Adrenal gland (tissue), 12 donors: ENCODE measurements around the gene HOXB2. TPM values are rescaled to one million over a fixed set of nuclear protein-coding genes. Genes with fewer than 3 reads are reported as not detected.
A peak's percentile ranks its signal among the peaks of the same experiment; 100 is the strongest.

Experiments
- DNase-seq, 7 donors: peaks; one replicate each; pipeline ENCODE4 v3.0.0-alpha.2; 2019 to 2020
- H3K27ac ChIP-seq, 5 donors: fragments of 200-600 bp; sonication (generic) in 4 of 5; 1 replicate in 3 of 5; 2 replicates in 2 of 5; pipeline versions ENCODE4 v1.5.1 to v1.8.0; 2016 to 2020; ENCODE audit warnings: mild to moderate bottlenecking in 1 of 5
- H3K27me3 ChIP-seq: fragments of 200-600 bp; 2 replicates; pipeline ENCODE4 v1.8.0; 2021
- H3K36me3 ChIP-seq, 2 donors: fragments of 200-600 bp; replicated peaks in 1 of 2; 1 replicate in 1 of 2; 2 replicates in 1 of 2; pipeline versions ENCODE4 v1.5.1 to v1.8.0; 2018 to 2022
- H3K4me1 ChIP-seq, 2 donors: fragments of 200-600 bp; replicated peaks in 1 of 2; 1 replicate in 1 of 2; 2 replicates in 1 of 2; pipeline versions ENCODE4 v1.5.1 to v1.8.0; 2018 to 2021
- H3K4me3 ChIP-seq, 4 donors: fragments of 200-600 bp; sonication (generic) in 3 of 4; one replicate each; pipeline ENCODE4 v1.5.1; 2016 to 2018
- H3K9me3 ChIP-seq, 3 donors: fragments of 200-600 bp; sonication (generic) in 1 of 3; replicated peaks in 1 of 3; 1 replicate in 2 of 3; 2 replicates in 1 of 3; pipeline versions ENCODE4 v1.5.1 to v1.8.0; 2016 to 2021
- POLR2A ChIP-seq, 2 donors: fragments of 450-650 bp; IDR thresholded peaks; one replicate each; pipeline ENCODE4 v1.6.1; 2017; ENCODE audit warnings: antibody characterized with exemption in 2 of 2, mild to moderate bottlenecking in 2 of 2, moderate library complexity in 1 of 2
- WGBS, 4 donors: extraction: QIAGEN DNeasy Blood & Tissue Kit in 2 of 4; methylation state at CpG; one replicate each; pipeline versions ENCODE4 v1.1.5 to v1.1.7; 2013 to 2017; 5-methylcytosine and 5-hydroxymethylcytosine counted together
- intact Hi-C, 2 donors: fragments of 100-400 bp; cut with DNase I; formaldehyde crosslinking; loops; one replicate each; pipeline versions ENCODE4 v1.14.1 to v1.15.0; 2022 to 2023
- polyA plus RNA-seq, 3 donors: library from polyadenylated mRNA; stranded (reverse); fragments of 200-250 nt in 2 of 3; fragments of 350-450 nt in 1 of 3; fragmentation: Illumina TruSeq in 1 of 3; extraction: RNeasy Lipid Tissue Mini Kit (QIAGEN cat#74804) in 1 of 3; gene quantifications; one replicate each; pipeline ENCODE4 v1.2.3, GENCODE V29; 2013 to 2014
- total RNA-seq, 9 donors: library from RNA; depleted of rRNA in 4 of 9; stranded (reverse); fragments of >200 nt in 4 of 9; fragments of 120-200 nt in 1 of 9; fragmentation: NEBNext Ultra II Directional in 1 of 9; extraction: Animal tissue kit (Norgen Biotek cat#: 25700) in 1 of 9; gene quantifications; one replicate each; pipeline versions ENCODE4 v1.1.0 to v1.2.4, GENCODE V29; 2013 to 2023
- TF ChIP-seq, protein P1 (sequence below), 6 experiments: fragments of 450-650 bp in 4 of 6; fragments of 200-600 bp in 2 of 6; sonication (generic) in 1 of 6; IDR thresholded peaks; 1 replicate in 5 of 6; 2 replicates in 1 of 6; pipeline versions ENCODE4 v1.5.1 to v1.8.0; 2016 to 2021; ENCODE audit warnings: antibody characterized with exemption in 6 of 6, mild to moderate bottlenecking in 2 of 6, moderate library complexity in 1 of 6
- donor health status: healthy with polysubstance abuse.
- donor health status: Bipolar disorder and iron deficiency.
- donor health status: DM: yes; HTN: yes; CAD: no.
- donor health status: DM: no; HTN: no; CAD: no.
- donor health status: DM: no; HTN: no; CAD: no.
- donor health status: DM: yes; HTN: yes; CAD: no.

The HOXB2 gene
- total and polyA plus RNA-seq, 12 donors, result 6.3 to 73.6 (median 27.5) TPM

DNA sequence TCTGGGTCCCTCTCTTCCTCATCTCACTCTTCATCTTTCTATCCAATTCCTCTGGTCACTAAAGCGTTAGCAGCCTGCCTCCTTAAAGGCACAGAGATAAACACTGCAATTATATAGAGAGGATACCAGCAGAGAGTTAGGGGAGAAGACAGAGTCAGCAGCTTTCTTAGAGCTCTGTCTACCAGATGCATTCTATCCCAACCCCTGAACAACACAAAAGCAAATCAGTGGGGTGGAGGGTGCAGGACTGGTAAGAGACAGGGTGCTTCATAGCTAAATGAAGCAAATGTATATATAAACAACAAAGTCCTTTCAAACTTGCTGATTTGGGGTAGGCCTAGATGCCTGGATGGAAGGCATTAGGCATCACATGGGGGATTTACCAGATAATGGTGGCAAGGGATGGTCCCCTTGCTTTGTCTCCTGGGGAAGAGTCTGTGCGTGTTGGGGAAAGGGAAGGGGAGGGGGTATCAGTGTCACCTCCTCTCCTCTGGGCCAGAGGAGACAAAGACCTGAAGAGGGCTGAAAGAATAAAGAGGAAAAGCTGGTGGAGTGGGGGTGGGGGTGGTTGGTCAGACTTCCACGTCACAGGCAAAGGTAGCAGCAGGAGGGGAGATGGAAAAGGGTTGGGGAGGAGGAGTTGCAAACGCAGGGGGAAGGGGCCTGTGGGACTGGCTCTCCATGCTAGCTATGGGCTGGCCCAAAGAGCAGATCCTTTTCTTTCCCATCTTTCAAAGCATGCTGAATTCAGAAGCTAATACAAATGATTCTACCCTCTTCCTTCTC is 21.2 kb upstream of the HOXB2 start:
- TF ChIP-seq POLR2A (IDR thresholded peaks at IDR 0.05), result no peak
- TF ChIP-seq, protein P1, sequence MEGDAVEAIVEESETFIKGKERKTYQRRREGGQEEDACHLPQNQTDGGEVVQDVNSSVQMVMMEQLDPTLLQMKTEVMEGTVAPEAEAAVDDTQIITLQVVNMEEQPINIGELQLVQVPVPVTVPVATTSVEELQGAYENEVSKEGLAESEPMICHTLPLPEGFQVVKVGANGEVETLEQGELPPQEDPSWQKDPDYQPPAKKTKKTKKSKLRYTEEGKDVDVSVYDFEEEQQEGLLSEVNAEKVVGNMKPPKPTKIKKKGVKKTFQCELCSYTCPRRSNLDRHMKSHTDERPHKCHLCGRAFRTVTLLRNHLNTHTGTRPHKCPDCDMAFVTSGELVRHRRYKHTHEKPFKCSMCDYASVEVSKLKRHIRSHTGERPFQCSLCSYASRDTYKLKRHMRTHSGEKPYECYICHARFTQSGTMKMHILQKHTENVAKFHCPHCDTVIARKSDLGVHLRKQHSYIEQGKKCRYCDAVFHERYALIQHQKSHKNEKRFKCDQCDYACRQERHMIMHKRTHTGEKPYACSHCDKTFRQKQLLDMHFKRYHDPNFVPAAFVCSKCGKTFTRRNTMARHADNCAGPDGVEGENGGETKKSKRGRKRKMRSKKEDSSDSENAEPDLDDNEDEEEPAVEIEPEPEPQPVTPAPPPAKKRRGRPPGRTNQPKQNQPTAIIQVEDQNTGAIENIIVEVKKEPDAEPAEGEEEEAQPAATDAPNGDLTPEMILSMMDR (IDR thresholded peaks at IDR 0.05), result no peak
- H3K4me1 ChIP-seq, result peaks cover 0 to 18% of the 10 kb centered on the region in 2 donors
- H3K27ac ChIP-seq, result peak overlapping the region in 1 of 5 donors; percentile 27
- DNase-seq, result no peak
- 82 to 88% (median 86%) methylated on average over 4 of the region's 4 CpGs for WGBS, 4 donors
- no peak overlapping the region for H3K4me3 ChIP-seq
- H3K27me3 ChIP-seq, result no peaks in the 10 kb centered on the region
- no peaks in the 10 kb centered on the region for H3K36me3 ChIP-seq
- H3K9me3 ChIP-seq, result no peaks in the 10 kb centered on the region
- intact Hi-C loops, result no loop called here

DNA sequence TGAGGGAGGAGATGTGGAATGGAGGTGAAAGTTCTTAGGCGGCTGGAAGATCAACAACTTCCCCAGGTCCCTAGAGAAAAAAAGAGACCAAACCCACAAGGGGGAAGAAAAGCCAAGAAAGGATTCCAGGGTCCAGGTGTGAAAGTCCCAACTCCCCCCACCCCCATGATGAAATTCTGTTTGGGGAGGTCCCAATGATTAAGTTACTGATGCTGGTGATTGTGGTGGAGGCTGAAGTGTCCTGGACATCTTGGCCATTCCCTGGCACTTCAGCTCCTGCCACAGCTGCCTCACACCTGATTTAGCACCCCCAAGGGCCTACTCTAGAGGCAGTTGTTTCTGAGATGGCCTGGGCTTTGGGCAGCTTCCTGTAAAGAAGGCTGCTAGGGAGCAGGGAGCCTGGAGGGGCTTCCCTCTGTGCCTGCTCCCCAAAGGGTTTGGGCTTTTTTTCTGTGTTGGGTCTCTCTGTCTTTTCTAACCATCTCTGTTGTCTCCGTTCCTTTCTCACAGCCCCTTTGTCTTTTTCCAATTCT is 20.2 kb upstream of the HOXB2 start:
- no peak for DNase-seq
- WGBS, 4 donors, result 79 to 93% (median 82%) methylated on average over 2 of the region's 2 CpGs
- no peak for TF ChIP-seq POLR2A (IDR thresholded peaks at IDR 0.05)
- TF ChIP-seq, protein P1 (IDR thresholded peaks at IDR 0.05), result no peak
- no peaks in the 10 kb centered on the region for H3K36me3 ChIP-seq
- peaks cover 0 to 25% of the 10 kb centered on the region in 2 donors for H3K4me1 ChIP-seq
- H3K4me3 ChIP-seq, result peak overlapping the region in 1 of 4 donors; percentile 52
- H3K27ac ChIP-seq, result peak overlapping the region in 2 of 5 donors; percentile 44 to 74
- no peaks in the 10 kb centered on the region for H3K9me3 ChIP-seq
- intact Hi-C loops, result no loop called here
- H3K27me3 ChIP-seq, result no peaks in the 10 kb centered on the region

DNA sequence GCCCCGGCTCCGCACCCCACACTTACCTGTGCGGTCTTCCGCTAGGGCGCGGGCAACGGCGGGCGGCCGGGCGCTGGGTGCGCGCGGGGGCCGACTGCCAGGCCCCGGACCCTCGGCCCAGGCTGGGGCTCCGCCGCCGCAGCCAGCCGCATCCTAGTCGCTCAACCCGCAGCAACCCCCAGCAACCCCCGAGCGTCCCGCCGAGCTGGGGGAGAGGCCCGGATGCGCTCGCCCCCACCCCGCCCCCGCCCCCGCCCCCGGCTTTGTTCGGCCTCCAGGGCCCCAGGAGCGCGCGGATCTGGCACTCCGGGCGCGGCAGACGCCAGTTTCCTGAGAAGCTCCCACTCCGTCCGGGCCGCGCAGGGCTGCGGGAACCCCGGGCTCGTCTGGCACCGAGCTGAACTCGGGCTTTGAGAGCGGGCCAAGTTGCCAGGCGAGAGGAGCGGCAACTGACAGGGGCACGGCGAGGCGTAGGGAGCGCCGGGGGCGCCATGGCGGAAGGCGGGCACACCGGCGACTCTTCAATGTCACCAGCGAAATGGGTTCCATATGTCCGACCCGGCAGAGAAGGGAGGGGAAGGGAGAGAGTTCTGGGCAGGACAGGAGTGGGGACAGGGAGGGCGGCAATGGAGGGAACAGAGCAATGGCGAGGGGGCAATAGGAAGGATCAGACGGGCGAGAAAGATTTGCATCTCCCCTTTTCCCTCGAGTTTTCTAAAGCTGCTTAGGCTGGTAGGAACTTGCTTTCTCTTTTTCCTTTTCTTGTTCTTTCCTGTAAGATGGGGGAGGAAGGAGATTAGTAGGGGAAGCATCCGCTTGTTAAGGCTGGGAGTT is 19.5 kb upstream of the HOXB2 start:
- Histone ChIP-seq H3K4me3 (peak overlapping the region in 2 of 4 donors; percentile 20 to 52), H3K36me3 (no peaks in the 10 kb centered on the region), H3K4me1 (peaks cover 0 to 30% of the 10 kb centered on the region in 2 donors), H3K9me3 (no peaks in the 10 kb centered on the region), H3K27me3 (no peaks in the 10 kb centered on the region), H3K27ac (peak overlapping the region in 2 of 5 donors; percentile 44 to 74)
- intact Hi-C loops, result no loop called here
- 31 to 40% (median 39%) methylated on average over 20 to 73 of the region's 73 CpGs for WGBS, 4 donors
- TF ChIP-seq, protein P1 (IDR thresholded peaks at IDR 0.05), result no peak
- no peak for TF ChIP-seq POLR2A (IDR thresholded peaks at IDR 0.05)
- peak in 2 of 7 donors; percentile 36 to 50 for DNase-seq

DNA sequence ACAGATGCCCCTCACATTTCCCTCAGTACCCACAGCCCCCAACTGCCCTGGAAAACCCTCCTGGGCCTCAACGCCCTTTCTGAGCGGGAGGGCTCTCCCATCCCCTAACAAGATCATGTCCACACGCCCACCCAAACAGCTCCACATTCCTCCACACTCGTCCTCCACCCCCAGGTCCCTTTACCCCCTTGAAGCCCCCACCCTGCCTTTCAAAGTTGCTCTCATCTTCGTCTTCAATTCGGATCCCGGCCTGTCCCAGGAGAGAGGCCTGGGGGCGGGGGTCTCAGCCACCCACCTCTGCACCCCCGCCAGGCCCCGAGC is 18.9 kb upstream of the HOXB2 start:
- no peak for DNase-seq
- peak overlapping the region in 2 of 5 donors; percentile 44 to 74 for H3K27ac ChIP-seq
- intact Hi-C loops, result no loop called here
- H3K36me3 ChIP-seq, result no peaks in the 10 kb centered on the region
- 62 to 79% (median 72%) methylated on average over 7 to 10 of the region's 10 CpGs for WGBS, 4 donors
- H3K27me3 ChIP-seq, result no peaks in the 10 kb centered on the region
- H3K4me3 ChIP-seq, result peak overlapping the region in 1 of 4 donors; percentile 52
- no peaks in the 10 kb centered on the region for H3K9me3 ChIP-seq
- H3K4me1 ChIP-seq, result peaks cover 0 to 30% of the 10 kb centered on the region in 2 donors
- TF ChIP-seq POLR2A (IDR thresholded peaks at IDR 0.05), result no peak
- TF ChIP-seq, protein P1 (IDR thresholded peaks at IDR 0.05), result no peak
